Lung (tissue), 12 donors: Measurements from ENCODE around the gene PDZRN4. TPM values are rescaled to one million over a fixed set of nuclear protein-coding genes. Genes with fewer than 3 reads are reported as not detected.

Experiments used
- ATAC-seq: fragments of 200-7000 bp; cut with Tn5 transposase; one replicate; pipeline ENCODE4 v1.9.1; 2020; ENCODE audit warnings: moderate number of reproducible peaks; ENCODE audit not compliant: insufficient read depth, low FRiP score
- DNase-seq, 3 donors: peaks; one replicate each; pipeline ENCODE4 v3.0.0-alpha.2; 2013 to 2017
- H3K27ac ChIP-seq, 2 donors: one replicate each; pipeline ENCODE4 v1.5.1; 2013; ENCODE audit warnings: mild to moderate bottlenecking in 2 of 2, moderate library complexity in 2 of 2, control low read depth in 1 of 2, inconsistent platforms in 1 of 2, low read depth in 1 of 2, low read length in 1 of 2
- H3K27me3 ChIP-seq, 3 donors: one replicate each; pipeline ENCODE4 v1.5.1; 2013; ENCODE audit warnings: low read length in 2 of 3; ENCODE audit not compliant: control insufficient read depth in 3 of 3, insufficient read depth in 3 of 3
- H3K36me3 ChIP-seq, 4 donors: one replicate each; pipeline ENCODE4 v1.5.1; 2013; ENCODE audit warnings: low read length in 4 of 4, mild to moderate bottlenecking in 1 of 4, moderate library complexity in 1 of 4; ENCODE audit not compliant: control insufficient read depth in 4 of 4, insufficient read depth in 4 of 4
- H3K4me1 ChIP-seq, 5 donors: one replicate each; pipeline ENCODE4 v1.5.1; 2013; ENCODE audit warnings: low read length in 5 of 5, mild to moderate bottlenecking in 2 of 5, moderate library complexity in 1 of 5; ENCODE audit not compliant: control insufficient read depth in 5 of 5, insufficient read depth in 5 of 5
- H3K4me3 ChIP-seq: one replicate; pipeline ENCODE4 v1.5.1; 2013; ENCODE audit warnings: mild to moderate bottlenecking, control low read depth, moderate library complexity
- H3K9ac ChIP-seq, 2 donors: one replicate each; pipeline ENCODE4 v1.5.1; 2013; ENCODE audit warnings: low read length in 2 of 2, control low read depth in 1 of 2; ENCODE audit not compliant: insufficient read depth in 1 of 2
- H3K9me3 ChIP-seq, 4 donors: one replicate each; pipeline ENCODE4 v1.5.1; 2013; ENCODE audit warnings: low read length in 3 of 4, mild to moderate bottlenecking in 1 of 4, moderate library complexity in 1 of 4; ENCODE audit not compliant: control insufficient read depth in 4 of 4, insufficient read depth in 3 of 4
- WGBS, 2 donors: extraction: QIAGEN DNeasy Blood & Tissue Kit; methylation state at CpG; one replicate each; pipeline ENCODE4 v1.1.7; 2013; 5-methylcytosine and 5-hydroxymethylcytosine counted together
- polyA plus RNA-seq, 2 donors: library from polyadenylated mRNA; stranded (reverse); fragments of 200-250 nt; gene quantifications; one replicate each; pipeline ENCODE4 v1.2.1, GENCODE V29; 2013
- total RNA-seq, 2 donors: library from RNA; depleted of rRNA in 1 of 2; stranded (reverse); fragments of >200 nt in 1 of 2; gene quantifications; one replicate each; pipeline ENCODE4 v1.2.1, GENCODE V29; 2014 to 2021
- TF ChIP-seq, protein P1 (sequence below): IDR thresholded peaks from 2 replicates; pipeline ENCODE4 v1.5.1; 2012; ENCODE audit warnings: mild to moderate bottlenecking; ENCODE audit errors: control extremely low read depth, extremely low read depth
- donor health status: control.
- donor health status: control.
- donor health status: Bipolar disorder and iron deficiency.
- donor health status: healthy.
- donor health status: DM: yes; HTN: yes; CAD: no.

PDZRN4 gene
- total and polyA plus RNA-seq, 4 donors, result 0.05 to 0.54 (median 0.32) TPM

DNA sequence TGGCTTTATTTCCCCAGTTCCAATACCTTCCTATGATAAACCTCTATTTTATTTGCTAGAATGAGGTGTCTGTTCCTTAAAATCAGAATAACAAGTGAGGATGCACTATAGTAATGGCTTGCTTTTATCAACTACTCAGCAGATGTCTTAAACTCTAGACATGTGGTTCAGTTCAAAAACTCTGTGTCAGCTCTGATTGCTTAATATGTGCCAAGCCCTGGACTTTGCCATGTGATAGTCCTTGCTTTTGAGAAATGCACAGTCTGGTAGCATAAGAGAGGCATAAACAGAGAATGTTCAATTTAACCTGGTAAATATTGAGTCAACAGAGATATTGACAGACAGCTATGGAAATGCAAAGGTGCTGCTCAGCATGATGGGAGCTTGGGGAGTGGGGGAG is 254.8 kb downstream of the PDZRN4 start:
- DNase-seq, result no peak
- no peak for ATAC-seq
- H3K27ac ChIP-seq, result no peak overlapping the region
- H3K9ac ChIP-seq, result no peak overlapping the region
- H3K4me3 ChIP-seq, result no peak overlapping the region
- H3K4me1 ChIP-seq, result no peaks in the 10 kb centered on the region
- no peaks in the 10 kb centered on the region for H3K9me3 ChIP-seq
- TF ChIP-seq, protein P1, sequence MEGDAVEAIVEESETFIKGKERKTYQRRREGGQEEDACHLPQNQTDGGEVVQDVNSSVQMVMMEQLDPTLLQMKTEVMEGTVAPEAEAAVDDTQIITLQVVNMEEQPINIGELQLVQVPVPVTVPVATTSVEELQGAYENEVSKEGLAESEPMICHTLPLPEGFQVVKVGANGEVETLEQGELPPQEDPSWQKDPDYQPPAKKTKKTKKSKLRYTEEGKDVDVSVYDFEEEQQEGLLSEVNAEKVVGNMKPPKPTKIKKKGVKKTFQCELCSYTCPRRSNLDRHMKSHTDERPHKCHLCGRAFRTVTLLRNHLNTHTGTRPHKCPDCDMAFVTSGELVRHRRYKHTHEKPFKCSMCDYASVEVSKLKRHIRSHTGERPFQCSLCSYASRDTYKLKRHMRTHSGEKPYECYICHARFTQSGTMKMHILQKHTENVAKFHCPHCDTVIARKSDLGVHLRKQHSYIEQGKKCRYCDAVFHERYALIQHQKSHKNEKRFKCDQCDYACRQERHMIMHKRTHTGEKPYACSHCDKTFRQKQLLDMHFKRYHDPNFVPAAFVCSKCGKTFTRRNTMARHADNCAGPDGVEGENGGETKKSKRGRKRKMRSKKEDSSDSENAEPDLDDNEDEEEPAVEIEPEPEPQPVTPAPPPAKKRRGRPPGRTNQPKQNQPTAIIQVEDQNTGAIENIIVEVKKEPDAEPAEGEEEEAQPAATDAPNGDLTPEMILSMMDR, result no peak
- peaks cover 0 to 2% (median 0%) of the 10 kb centered on the region in 3 donors for H3K27me3 ChIP-seq
- no peaks in the 10 kb centered on the region for H3K36me3 ChIP-seq

DNA sequence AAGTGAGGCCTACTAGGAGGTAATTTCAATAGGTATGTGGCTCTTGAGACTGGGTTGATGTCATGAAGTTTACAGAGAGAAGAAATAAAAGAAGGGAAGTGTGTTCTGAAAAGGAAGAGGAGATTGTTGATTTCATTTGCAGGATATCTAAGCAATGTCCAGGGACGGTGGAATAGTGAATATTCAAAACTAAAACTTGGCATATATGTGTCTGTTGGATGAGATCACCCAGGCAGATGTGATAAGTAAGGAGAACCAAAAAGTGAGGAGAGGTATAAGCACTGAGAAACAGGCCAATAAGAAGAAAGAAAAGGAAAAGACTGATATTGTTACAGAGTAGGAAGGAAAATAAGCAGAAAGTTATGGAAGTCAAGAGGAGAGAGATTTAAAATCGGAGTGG is 255.6 kb downstream of the PDZRN4 start:
- Histone ChIP-seq H3K27ac (no peak overlapping the region), H3K27me3 (peaks cover 0 to 2% (median 0%) of the 10 kb centered on the region in 3 donors), H3K4me1 (no peaks in the 10 kb centered on the region), H3K9me3 (no peaks in the 10 kb centered on the region), H3K4me3 (no peak overlapping the region), H3K36me3 (no peaks in the 10 kb centered on the region), H3K9ac (no peak overlapping the region)
- no peak for ATAC-seq
- 45 to 47% methylated on average over 2 of the region's 2 CpGs for WGBS, 2 donors
- TF ChIP-seq, protein P1, result no peak
- DNase-seq, result no peak

DNA sequence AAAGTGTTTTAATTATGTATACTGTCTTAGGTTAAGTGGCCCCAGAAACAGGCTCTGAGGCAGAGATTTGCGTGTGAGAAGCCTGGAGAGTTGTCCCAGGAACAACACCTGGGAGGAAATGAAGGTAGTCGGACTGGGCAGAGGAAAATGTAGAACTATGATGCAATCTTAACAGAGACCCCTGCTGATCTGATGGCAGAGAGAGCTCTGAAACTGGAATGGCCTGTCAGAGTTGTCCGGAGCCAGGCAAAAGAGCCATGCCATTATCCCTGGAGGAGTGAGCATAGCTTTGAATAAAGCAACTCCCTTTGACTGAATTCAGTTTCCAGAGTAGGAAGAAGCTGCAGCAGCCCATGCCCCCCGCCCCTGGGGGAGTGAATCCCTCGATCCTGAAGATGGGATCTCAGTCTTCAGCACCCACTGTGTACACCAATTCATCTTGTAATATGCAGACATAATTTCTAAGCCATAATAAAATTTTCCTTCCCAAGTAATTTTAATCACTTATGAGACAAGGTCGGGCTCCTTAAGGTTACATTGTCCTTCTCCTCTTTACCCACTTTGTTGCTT is 264.8 kb downstream of the PDZRN4 start:
- Histone ChIP-seq H3K9ac (no peak overlapping the region), H3K4me1 (no peaks in the 10 kb centered on the region), H3K9me3 (no peaks in the 10 kb centered on the region), H3K27me3 (peaks cover 0 to 12% (median 0%) of the 10 kb centered on the region in 3 donors), H3K4me3 (no peak overlapping the region), H3K27ac (no peak overlapping the region), H3K36me3 (no peaks in the 10 kb centered on the region)
- ATAC-seq, result no peak
- 58 to 71% methylated on average over 6 of the region's 6 CpGs for WGBS, 2 donors
- TF ChIP-seq, protein P1, result no peak
- no peak for DNase-seq

DNA sequence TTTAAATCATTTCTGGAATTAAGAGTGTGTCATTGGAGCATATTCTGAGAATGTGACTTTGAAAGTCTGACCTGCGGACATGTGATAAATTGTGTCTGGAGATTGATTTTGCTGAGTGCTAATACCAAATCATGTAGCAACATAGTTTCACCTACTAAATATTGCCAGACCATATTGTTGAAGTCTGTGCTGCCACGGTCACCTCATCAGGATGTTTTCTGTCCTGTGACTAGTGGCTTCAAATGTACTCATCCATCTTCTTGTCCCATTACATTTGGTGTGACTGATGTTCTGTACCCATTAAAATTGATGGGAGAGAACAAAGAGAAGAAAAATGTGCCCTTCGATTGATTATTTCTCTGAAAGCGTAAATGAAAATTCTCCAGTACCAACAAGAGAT is 265.3 kb downstream of the PDZRN4 start:
- H3K9me3 ChIP-seq, result no peaks in the 10 kb centered on the region
- no peak overlapping the region for H3K27ac ChIP-seq
- no peak for ATAC-seq
- no peaks in the 10 kb centered on the region for H3K4me1 ChIP-seq
- no peaks in the 10 kb centered on the region for H3K36me3 ChIP-seq
- no peak overlapping the region for H3K4me3 ChIP-seq
- DNase-seq, result no peak
- peaks cover 0 to 12% (median 0%) of the 10 kb centered on the region in 3 donors for H3K27me3 ChIP-seq
- 93 to 94% methylated on average over 4 of the region's 4 CpGs for WGBS, 2 donors
- no peak overlapping the region for H3K9ac ChIP-seq
- TF ChIP-seq, protein P1, result no peak
